Cerebellar nuclear complex (tissue), 1 donor: ENCODE data around the gene ARL5C.

Experiments used
- DNase-seq, 2 experiments: peaks; one replicate each; lab custom pipeline; 2025; lab: John Stamatoyannopoulos, UW

Gene ARL5C

GRCh38 chr17:39167476-39167875 lies 1.5 kb upstream of the ARL5C start:
- no peak for DNase-seq

- DNase-seq = no peak
Observed at GRCh38 chr17:39166437-39167335, 725 bp upstream of the ARL5C start.

GRCh38 chr17:39165178-39165840 lies 652 bp downstream of the ARL5C start:
- DNase-seq = no peak

GRCh38 chr17:39164675-39165143 lies 1.3 kb downstream of the ARL5C start:
- DNase-seq = no peak

- no peak for DNase-seq
Observed at GRCh38 chr17:39161962-39162361, 4.0 kb downstream of the ARL5C start.

GRCh38 chr17:39158623-39159022 lies 7.3 kb downstream of the ARL5C start:
- DNase-seq = no peak

GRCh38 chr17:39156491-39156890 lies 9.5 kb downstream of the ARL5C start:
- DNase-seq = no peak

GRCh38 chr17:39155654-39156053 lies 10.3 kb downstream of the ARL5C start:
- DNase-seq = no peak

GRCh38 chr17:39153599-39154051 lies 12.3 kb downstream of the ARL5C start:
- peak; percentile 21 to 86 for DNase-seq

- no peak for DNase-seq
Observed at GRCh38 chr17:39151943-39152818, 13.8 kb downstream of the ARL5C start.

- DNase-seq = no peak
Observed at GRCh38 chr17:39151150-39151942, 14.6 kb downstream of the ARL5C start, which contains the start of gene PLXDC1. Gene PLXDC1 (minus strand): TSS chr17:39151637. CDS start chr17:39151437, 200 bp downstream.

GRCh38 chr17:39150795-39151149 lies 15.2 kb downstream of the ARL5C start:
- DNase-seq = no peak

- DNase-seq = no peak
Observed at GRCh38 chr17:39150104-39150634, 15.8 kb downstream of the ARL5C start.

GRCh38 chr17:39147221-39148185 lies 18.5 kb downstream of the ARL5C start:
- no peak for DNase-seq

GRCh38 chr17:39146273-39146672 lies 19.7 kb downstream of the ARL5C start:
- no peak for DNase-seq

GRCh38 chr17:39145143-39145542 lies 20.8 kb downstream of the ARL5C start:
- DNase-seq = no peak

GRCh38 chr17:39144416-39144840 lies 21.5 kb downstream of the ARL5C start:
- DNase-seq = peak in 1 of 2 experiments; percentile 72

GRCh38 chr17:39143552-39144093 lies 22.3 kb downstream of the ARL5C start:
- no peak for DNase-seq

- no peak for DNase-seq
Observed at GRCh38 chr17:39141915-39142664, 23.9 kb downstream of the ARL5C start.
